Stimulated activated CD4-positive, alpha-beta T cell treated with anti-CD3 and anti-CD28 coated beads, Interleukin-4, amount 100 ng/mL, for 24 hours (primary cell): ENCODE results near the gene NDUFC2.
"Not testable (repeated sequence)": the region's sequence is repeated elsewhere in the genome, so short reads cannot be mapped to it uniquely, and the experiment has no call there.

Source experiments
- DNase-seq: peaks from one replicate; pipeline ENCODE4 v3.0.0-alpha.2; 2020

Gene NDUFC2

DNA sequence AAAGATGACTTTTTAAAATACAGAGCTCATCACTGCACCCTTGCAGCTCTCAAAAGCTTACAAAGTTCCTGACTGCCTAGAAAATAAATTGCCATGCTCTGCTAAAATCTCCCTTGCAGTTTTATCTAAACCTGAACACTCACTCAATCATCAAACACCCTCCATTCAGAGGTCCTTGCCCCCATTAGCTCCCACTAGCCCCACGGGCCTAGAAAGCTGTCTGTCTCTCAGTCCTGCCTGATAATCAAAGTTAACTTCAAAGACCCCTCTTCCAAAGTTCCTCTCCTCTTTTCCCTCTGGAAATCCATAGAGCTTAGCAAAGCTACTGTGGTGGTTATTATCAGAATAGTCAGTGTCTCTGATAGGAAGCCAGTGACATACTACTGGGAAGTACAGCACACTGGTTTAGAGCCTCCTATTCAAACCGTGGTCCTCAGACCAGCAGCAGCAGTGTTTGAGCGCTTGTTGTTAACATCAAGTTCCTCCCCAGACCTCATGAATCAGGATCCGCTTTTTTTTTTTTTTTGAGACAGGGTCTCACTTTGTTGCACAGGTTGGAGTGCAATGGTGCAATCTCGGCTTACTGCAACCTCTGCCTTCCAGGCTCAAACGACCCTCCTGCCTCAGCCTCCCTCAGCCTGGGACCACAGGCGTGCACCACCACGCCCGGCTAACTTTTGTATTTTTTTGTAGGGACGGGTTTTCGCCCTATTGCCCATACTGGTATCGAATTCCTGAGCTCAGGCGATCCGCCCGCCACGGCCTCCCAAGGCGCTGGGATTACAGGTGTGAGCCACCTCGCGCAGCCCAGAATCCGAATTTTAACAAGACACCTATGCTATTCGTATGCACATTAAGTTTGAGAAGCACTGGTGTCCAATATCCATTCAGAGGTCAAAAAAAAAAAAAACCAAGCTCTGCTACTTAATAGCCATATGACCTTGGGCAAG, 1.2 kb downstream of the NDUFC2 start:
- DNase-seq, result no peak

DNA sequence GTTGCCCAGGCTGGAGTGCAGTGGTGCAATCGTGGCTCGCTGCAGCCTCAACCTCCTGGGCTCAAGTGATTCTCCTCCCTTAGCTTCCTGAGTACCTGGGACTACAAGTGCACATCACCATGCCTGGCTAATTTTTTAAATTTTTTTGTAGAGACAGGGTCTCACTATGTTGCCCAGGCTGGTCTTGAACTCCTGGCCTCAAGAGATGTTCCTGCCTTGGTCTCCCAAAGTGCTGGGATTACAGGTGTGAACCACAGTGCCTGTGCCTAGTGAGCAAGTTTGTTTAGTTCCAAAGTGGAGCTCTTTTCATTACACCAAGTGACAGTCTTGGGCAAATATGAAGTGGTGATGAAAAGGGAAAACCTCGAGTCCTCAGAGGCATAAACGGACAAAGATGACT, 2.1 kb downstream of the NDUFC2 start:
- DNase-seq, result not testable (repeated sequence)

DNA sequence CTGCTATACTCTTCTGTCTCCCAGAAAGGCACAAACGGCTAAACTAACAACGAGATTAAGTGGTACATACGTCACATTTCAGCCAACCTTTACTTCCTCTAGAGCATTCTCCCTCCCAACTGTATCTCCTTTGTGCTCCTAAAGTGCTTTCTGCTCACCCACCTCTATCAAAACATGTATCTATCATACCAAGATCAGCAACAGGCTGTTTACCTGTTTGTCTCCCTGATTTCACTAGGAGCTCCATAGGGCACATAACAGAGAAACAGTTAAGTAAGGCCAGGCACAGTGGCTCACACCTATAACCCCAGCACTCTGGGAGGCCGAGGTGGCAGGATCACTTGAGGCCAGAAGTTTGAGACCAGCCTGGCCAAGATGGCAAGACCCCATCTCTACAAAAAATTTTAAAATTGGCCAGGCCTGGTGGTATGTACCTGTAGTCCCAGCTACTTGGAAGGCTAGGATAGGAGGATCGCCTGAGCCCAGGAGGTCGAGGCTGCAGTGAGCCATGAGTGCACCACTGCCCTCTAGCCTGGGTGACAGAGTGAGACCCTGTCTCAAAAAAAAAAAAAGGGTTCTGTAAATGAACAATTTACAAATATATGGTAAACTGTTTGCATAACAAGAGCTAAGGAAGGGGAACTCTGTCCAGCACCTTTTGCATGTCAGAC, 2.8 kb downstream of the NDUFC2 start:
- DNase-seq, result no peak

DNA sequence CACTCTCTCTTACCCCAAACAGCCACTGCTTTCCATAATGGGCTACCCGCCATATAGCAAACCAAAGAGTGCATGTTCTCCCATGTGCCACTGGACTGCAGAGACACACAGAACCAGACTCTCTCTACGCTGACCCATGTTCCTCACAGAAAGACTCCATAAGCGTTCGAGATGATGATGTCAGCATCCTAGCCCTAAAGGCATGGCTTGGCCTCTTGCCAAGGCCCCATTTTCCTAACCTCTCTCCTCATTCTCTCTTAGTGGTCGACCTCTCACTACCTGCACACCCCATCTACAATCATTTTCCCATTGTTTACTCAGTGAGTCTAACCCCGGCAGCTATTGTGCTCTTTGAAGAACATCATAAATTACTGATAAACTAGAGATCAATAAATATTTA, 4.9 kb downstream of the NDUFC2 start:
- DNase-seq, result no peak

DNA sequence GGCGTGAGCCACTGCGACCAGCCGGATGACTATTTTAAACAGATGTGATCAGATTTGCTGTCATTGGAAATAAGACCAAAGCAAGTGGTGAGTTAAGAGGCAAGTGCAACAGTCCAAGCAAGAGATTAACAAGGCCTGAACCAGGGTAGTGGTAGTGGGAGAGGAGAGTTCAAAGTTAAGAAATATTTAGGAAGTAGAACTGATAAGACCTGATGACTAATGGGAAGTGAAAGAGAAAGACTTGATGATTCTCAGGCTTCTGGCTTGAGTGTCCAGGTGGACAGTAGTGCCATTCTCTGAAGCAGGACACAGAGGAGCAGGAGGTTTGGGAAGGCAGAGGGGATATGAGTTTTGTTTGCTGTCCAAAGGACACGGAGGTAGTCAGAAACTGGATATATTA, 7.2 kb downstream of the NDUFC2 start:
- DNase-seq, result no peak

DNA sequence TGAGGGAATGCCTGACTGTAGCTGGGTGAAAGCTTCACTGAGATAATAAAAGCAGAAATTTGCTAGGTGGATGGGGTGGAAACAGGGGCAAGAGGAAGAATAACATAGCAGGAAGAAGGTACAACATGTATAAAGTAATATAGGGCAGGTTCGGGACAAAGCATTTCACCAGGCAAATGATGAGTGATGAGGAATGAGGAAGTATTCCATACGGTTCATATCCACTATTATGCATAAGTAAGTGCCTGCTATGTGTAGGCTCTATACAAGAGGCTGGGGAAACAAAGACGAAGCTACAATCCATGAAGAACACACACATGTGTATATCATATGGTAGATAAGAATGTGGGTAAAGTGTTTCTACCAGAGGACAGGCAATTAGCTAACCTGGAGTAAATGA, 7.9 kb downstream of the NDUFC2 start:
- no peak for DNase-seq

DNA sequence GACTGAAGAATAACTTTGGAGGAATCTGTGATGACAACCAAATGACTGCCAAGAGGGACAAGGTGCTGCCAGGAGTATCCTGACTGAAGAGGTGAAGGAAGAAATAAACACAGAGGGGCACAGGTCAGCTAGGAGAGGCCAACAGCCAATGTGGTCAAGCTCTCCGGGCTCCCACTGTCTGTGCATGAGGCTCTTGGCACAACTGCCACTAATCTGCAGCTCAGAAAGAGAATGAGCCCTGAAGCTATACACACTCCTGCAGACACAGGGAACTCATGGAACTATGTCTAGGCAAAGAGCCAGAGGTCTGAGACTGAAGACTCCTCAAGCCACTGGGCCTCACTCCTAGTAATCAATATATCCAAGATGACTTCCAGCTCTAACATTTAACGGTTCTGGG, 9.0 kb downstream of the NDUFC2 start:
- no peak for DNase-seq

DNA sequence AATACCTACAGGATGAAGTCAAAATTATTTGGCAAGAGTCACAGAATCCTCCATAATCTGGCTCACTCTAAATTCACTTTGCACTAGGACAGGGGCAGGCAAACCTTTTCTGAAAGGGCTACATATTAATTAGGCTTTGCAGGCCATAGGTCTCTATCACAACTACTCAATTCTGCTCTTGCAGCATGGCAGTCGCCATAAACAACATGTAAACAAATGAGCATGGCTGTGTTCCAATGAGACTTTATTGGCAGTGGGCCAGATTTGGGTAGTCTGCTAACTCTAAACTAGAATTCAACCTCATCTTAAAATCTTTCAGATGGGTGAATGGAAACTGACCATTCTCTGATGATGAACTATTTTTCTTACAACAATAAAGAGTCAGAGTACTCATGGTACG, 10.2 kb downstream of the NDUFC2 start:
- DNase-seq, result no peak

DNA sequence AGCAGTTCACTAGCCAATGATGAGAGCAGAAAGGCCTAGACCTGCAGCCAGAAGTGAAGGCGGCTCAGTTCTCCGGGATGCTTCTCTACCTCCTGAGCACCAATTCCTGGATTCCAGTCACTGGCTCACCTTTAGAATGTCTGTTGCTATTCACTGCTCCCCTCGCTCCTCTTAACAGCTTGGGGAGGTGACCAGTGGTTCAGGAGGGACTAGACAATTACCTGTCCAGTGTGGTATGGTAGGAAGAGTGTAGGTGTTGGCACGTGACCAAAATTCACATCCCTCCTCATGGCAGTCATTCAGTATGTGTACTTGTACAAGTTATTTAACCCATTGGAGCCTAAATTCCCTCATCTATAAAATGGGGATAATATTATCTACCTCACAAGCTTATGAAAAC, 12.0 kb downstream of the NDUFC2 start:
- DNase-seq, result no peak

DNA sequence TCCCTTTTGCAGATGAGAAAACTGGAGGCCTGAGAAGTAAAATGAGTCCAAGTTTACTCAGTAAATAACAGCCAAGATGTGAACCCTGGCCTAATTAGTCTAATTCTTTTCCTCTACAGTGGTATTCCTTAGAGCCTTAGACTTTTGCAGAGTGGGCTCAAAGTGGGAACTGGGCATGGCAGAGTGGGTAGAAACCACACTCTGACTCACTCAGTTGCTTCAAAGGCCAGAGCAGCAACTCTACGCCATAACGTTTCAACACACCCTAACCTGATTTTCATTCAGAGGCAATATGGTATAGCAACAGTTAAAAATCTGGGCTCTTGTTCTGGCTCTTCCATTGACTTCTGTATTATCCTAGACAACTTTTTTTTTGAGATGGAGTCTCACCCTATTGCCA, 13.2 kb downstream of the NDUFC2 start:
- no peak for DNase-seq

DNA sequence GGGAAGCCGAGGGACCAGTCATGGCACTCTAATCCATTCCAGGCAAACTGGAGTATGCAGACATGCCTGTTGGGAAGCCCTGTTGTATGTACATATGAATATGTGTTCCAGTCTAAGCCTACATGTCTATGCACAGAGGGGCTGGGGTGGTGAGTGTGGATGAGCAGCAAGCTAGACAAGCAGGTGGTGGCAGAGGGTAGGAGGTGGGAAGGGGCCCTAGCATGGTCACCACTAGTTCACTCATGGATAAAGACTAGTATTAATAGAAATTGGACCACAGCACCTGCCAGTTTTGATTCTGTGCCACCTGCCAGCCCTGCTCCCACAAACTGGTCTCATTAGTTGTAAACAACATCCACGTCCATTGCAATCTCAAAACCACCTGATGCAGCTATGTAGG, 14.5 kb downstream of the NDUFC2 start:
- no peak for DNase-seq

DNA sequence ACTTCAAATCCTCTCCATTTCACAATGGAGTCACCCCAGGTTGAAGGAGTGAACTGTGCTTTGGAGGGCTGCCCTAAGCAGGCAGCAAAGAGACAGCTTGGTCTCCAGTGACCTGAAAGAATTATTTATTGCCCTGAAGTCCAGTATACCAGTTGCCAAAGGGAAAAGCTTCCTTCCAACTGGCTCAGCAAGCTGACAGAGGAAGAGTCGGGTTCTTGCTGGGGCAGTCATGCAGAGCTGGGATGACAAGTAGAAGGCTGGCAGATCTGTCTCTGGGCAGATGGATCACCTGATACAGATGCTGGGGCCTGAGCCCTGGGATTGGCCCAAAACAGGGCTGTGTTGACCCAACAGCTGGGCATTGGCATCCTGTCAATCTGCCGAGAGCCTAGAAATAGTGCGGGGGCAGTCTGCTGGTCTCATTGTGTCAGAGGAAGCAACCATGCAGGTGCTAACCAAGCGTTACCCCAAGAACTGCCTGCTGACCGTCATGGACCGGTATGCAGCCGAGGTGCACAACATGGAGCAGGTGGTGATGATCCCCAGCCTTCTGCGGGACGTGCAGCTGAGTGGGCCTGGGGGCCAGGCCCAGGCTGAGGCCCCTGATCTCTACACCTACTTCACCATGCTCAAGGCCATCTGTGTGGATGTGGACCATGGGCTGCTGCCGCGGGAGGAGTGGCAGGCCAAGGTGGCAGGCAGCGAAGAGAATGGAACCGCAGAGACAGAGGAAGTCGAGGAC, 16.1 kb downstream of the NDUFC2 start, which contains the start of gene THRSP:
TSS of gene THRSP (plus strand) at position 422 of the 742 bp plus-strand sequence. CDS start at position 443, 21 bp downstream.
- no peak for DNase-seq

DNA sequence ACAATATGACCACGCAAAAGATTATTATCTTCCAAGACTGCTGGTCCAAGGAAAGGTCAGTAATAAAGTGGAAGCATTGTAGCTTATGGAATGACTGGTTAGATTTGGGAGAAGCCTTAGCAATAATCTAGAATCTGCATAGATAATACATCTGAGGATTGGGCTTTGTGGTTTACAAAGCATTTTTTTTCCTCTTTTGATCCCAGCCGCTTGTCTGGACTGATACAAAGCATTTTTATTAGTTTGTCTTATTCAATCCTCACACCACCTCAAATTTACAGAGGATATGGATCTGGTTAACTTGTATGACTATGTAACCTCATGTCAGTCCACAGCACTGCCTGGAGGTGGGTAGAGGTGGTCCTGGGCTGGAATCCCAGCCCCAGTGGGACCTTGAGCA, 17.0 kb downstream of the NDUFC2 start:
- no peak for DNase-seq

DNA sequence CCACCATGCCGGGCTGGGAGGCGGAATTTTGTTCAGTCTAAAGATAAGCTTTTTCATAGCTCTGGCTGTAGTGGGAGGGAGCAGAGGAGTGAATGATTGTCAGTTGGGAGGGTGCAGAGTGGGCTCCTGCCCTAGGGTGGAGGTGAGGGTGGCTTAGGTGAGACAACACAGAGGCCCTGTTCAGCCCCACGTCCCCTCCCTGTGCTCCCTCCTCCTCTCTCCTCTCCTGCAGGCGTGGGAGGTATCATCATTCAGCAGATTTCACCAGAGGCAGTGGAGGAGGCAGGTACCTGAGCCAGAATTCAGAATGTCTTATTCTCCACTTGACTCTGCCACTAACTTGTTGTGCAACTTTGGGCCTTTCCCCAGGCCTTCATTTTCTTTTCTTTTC, 17.7 kb downstream of the NDUFC2 start:
- no peak for DNase-seq

DNA sequence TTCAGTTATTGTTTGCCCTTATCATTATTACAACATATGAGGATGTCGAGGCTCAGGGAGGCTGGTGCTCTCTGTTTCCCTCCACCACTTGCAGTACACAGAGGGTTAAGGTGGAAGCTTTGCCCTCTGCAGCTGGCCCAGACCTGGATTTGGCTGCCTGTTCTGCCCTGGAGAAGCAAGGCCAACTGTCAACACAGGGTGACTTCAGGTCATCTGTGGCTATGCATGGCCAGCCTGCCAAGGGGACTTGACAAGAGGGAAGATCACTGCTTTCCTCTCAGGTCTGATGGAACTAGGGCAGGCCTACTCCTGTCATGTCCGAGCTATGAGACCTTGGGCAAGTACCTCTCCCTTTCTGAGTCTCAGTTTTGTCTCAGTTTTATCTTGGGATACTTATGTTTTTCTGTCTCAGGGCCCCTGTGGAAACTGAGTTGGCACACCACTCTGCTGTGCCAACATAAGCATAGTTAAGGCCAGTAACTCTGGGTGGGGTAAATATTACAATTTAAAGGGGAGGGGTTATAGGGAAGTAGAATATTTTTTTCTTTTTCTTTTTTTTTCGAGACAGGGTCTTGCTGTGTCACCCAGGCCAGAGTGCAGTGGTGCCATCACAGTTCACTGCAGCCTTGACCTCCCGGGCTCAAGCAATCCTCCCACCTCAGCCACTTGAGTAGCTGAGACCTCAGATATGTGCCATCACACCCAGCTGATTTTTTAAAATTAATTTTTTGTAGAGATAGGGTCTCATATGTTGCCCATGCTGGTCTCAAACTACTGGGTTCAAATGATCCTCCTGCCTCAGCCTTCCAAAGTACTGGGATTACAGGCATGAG, 18.4 kb downstream of the NDUFC2 start:
- no peak for DNase-seq

DNA sequence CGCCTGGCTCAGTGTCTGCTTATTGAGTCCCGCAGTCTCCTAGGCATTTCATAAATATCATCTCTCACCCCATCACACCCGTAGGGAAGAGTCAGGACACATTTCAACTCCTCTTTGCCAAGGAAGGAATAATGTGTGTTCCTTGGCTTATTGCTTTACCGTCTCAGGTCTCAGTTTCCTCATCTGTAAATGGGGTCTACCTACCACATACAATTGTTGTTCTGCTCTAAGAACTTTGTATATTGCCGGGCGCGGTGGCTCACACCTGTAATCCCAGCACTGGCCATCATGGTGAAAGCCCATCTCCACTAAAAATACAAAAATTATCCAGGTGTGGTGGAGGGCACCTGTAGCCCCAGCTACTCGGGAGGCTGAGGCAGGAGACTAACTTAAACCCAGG, 19.1 kb downstream of the NDUFC2 start:
- DNase-seq, result no peak

DNA sequence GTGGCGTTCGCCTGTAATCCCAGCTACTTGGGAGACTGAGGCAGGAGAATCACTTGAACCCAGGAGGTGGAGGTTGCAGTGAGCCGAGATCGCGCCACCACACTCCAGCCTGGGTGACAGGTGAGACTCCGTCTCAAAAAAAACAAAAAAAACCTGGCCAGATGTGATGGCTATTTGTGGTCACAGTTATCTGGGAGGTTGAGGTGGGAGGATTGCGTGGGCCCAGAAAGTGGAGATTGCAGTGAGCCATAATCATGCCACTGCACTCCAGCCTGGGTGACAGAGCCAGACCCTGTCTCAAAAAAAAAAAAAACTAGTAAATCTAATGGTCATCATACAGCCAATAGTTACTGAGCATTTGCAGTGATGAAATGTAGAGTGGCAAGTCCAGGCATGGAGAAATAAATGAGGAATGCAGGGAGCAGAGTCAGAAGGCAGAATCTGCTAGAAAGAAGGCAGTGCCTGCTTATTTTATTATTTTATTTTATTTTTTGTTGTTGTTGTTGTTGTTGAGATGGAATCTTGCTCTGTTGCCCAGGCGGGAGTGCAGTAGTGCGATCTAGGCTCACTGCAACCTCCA, 19.8 kb downstream of the NDUFC2 start:
- not testable (repeated sequence) for DNase-seq

DNA sequence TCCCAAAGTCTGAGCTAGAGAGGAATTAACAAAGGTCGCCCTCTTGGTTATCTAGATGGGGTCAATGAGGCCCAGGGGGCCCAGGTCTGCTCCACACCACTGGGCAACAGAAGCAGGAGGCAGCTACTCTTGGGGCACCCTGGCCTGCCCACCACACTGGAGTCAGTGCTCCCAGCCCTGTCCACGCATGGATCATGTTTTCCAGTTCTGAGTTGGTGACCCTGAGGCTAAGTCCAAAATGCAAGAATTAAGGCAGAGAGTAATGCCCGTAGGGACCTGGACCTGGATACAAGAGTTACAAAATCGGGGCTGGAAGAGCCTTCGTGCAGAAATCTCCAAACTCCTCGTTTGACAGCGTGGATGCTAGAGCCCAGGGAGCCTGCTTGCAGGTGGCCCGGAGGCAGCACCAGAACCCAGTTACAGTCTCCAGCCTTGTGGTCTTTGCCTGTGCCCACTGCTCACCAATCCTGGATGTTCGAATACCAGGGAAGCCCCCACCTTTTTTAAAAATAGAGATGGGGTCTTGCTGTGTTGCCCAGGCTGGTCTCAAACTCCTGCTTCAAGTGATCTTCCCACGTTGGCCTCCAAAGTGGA, 22.1 kb downstream of the NDUFC2 start:
- no peak for DNase-seq

DNA sequence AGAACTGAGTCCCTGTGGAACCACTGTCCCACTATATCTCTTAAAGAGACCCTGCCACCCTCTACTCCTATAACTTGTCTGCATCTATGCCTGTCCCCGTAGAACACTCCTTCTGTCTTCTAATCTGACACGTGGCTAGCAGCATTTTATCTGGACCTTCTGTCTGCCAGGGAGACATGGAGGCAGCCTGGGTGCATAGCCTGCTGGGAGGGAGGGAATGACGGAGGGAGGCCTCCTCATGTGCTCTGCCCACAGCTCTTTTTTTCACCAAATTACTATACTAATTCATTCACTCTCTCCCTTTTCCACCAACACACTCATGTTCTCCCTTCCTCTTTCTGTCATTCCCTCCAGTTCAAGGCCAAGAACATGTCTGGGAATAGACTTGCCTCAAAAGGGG, 23.6 kb downstream of the NDUFC2 start:
- DNase-seq, result no peak

DNA sequence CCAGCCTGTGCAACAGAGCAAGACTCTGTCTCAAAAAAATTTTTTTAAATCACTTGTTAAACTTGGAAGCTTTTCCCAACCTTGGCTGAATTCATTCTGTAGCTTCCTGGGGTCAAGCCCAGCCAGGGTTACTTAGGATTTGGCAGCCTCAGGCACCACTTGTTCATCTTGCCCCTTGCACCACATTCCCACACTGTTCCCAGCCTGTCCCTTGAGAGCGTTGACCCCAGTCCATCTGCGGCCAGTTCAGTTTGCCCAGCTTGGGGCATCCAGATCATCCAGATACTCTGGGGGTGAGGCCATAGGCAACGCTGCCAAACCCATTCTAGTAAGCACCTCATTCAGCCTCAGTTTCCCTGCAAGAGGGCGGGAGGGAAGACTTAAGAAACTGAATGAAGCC, 24.7 kb downstream of the NDUFC2 start:
- DNase-seq, result no peak

DNA sequence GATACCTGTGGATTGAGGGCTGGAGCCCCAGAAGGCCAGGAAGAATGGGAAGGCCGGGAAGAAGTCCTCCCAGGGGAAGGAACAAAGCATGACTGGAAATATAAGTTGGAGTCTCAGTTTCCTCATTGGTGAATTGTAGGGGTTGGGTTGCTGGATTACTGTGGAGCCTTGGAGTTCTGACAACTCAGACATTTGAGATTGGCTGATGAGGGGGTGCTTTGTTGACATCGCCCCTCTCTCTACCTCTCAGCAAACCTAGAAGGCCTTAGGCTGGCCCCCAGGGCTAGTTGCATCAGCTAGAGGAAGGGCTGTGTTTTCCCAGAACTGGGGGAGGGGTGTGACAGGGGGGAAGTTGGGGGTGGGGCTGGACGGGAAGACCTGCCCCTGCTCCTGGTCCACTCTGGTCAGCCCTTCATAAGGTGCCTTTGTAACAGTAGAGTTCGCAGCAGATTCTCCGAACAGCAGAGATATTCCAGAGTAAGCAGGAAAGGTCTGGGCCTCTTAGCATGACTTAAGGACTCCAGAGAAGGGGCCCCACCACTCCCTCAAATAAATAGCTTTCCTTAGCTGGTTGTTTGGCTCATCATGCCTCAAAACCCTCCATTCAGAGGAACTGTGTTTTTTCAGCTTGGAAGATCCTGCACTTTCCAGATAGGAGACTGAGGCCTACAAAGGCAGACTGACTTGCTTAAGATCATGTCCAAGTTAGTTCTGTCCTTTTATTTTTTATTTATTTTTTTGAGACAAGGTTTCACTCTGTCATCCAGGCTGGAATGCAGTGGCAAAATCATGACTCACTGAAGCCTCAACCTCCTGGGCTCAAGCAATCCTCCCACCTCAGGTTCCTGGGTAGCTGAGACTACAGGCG, 28.5 kb downstream of the NDUFC2 start:
- no peak for DNase-seq
